PC-9 (cell line): ENCODE results near the gene LIMCH1. TPM values are rescaled to one million over a fixed set of nuclear protein-coding genes. Genes with fewer than 3 reads are reported as not detected.

Experiments used
- BruUV-seq: library from RNA; stranded (reverse); fragments of 400-500 nt; replicated peaks from 2 replicates; lab custom pipeline; 2021; lab: Mats Ljungman, UMichigan
- CTCF ChIA-PET: fragments of 300-600 bp; sonication (Branson Sonifier 250); formaldehyde crosslinking; loops from one replicate; lab custom pipeline; 2022; ENCODE audit warnings: antibody characterized with exemption; lab: Charles Lee
- POLR2A ChIA-PET: fragments of 300-600 bp; sonication (Branson Sonifier 250); formaldehyde crosslinking; loops from one replicate; lab custom pipeline; 2022; ENCODE audit warnings: antibody characterized with exemption; ENCODE audit not compliant: unreplicated experiment; lab: Charles Lee
- DNase-seq, 2 experiments: peaks; one replicate each; pipeline versions ENCODE4 v3.0.0 to v3.0.0-alpha.2; 2015 to 2022; ENCODE audit warnings: mixed read lengths in 1 of 2
- H2AFZ ChIP-seq: fragments of 200-600 bp; sonication (generic); 2 replicates; pipeline ENCODE4 v1.8.1; 2017; ENCODE audit warnings: antibody characterized with exemption
- H3F3A ChIP-seq: fragments of 200-600 bp; sonication (generic); 2 replicates; pipeline ENCODE4 v1.8.1; 2017; ENCODE audit warnings: antibody characterized with exemption, mild to moderate bottlenecking, low read depth; ENCODE audit not compliant: insufficient read depth
- H3K27ac ChIP-seq: fragments of 200-600 bp; sonication (generic); 2 replicates; pipeline ENCODE4 v1.6.1; 2016; ENCODE audit warnings: mixed run types
- H3K27me3 ChIP-seq: fragments of 200-600 bp; sonication (generic); 2 replicates; pipeline ENCODE4 v1.6.1; 2016; ENCODE audit warnings: low read depth, mixed run types; ENCODE audit not compliant: insufficient read depth
- H3K36me3 ChIP-seq: fragments of 200-600 bp; sonication (generic); 2 replicates; pipeline ENCODE4 v1.6.1; 2016; ENCODE audit warnings: low read depth, mixed run types
- H3K4me1 ChIP-seq: fragments of 200-600 bp; sonication (generic); replicated peaks from 2 replicates; pipeline ENCODE4 v1.6.1; 2016; ENCODE audit warnings: mixed run types; ENCODE audit not compliant: insufficient read depth
- H3K4me2 ChIP-seq: fragments of 200-600 bp; sonication (generic); 2 replicates; pipeline ENCODE4 v1.6.1; 2017; ENCODE audit warnings: mixed run types
- H3K4me3 ChIP-seq: fragments of 200-600 bp; sonication (generic); 2 replicates; pipeline ENCODE4 v1.6.1; 2016; ENCODE audit warnings: mixed run types
- H3K79me2 ChIP-seq: fragments of 200-600 bp; sonication (generic); 2 replicates; pipeline ENCODE4 v1.6.1; 2017; ENCODE audit warnings: low read depth, mixed run types
- H3K9me2 ChIP-seq: fragments of 200-600 bp; sonication (generic); 2 replicates; pipeline ENCODE4 v1.8.1; 2017; ENCODE audit warnings: mild to moderate bottlenecking; ENCODE audit not compliant: insufficient read depth
- H3K9me3 ChIP-seq: fragments of 200-600 bp; sonication (generic); 2 replicates; pipeline ENCODE4 v1.8.1; 2016; ENCODE audit warnings: low read depth; ENCODE audit not compliant: insufficient read depth
- H4K20me1 ChIP-seq: fragments of 200-600 bp; sonication (generic); 2 replicates; pipeline ENCODE4 v1.8.1; 2017; ENCODE audit not compliant: insufficient read depth
- CTCF ChIP-seq: fragments of 200-600 bp; sonication (generic); conservative IDR thresholded peaks from 2 replicates; pipeline ENCODE4 v1.6.1; 2017; ENCODE audit warnings: mixed run types, antibody characterized with exemption, mild to moderate bottlenecking, moderate library complexity
- EZH2 ChIP-seq: fragments of 200-600 bp; sonication (generic); IDR thresholded peaks from 2 replicates; pipeline ENCODE4 v1.8.0; 2017; ENCODE audit warnings: antibody characterized with exemption, low read depth
- intact Hi-C: fragments of 100-400 bp; cut with micrococcal nuclease; formaldehyde crosslinking; loops from one replicate; pipeline ENCODE4 v1.10.0; 2022; ENCODE audit not compliant: unreplicated experiment
- total RNA-seq: library from RNA; stranded (reverse); gene quantifications from 2 replicates; pipeline ENCODE4 v1.2.3, GENCODE V29; 2021

Gene LIMCH1
- total RNA-seq, 1 experiment from 2014 or later = 339 TPM

- BruUV-seq = no TSS peak
- Histone ChIP-seq H3K4me3 (no peak within 1 kb of the TSS), H3K9me3 (no peaks in the 10 kb centered on the region), H3F3A (no peaks in the 10 kb centered on the region), H4K20me1 (no peaks in the 10 kb centered on the region), H3K9me2 (no peaks in the 10 kb centered on the region), H3K36me3 (no peaks in the 10 kb centered on the region), H3K4me1 (no peaks in the 10 kb centered on the region), H3K27me3 (peaks cover 81% of the 10 kb centered on the region), H2AFZ (no peak within 1 kb of the TSS), H3K27ac (no peak within 1 kb of the TSS), H3K4me2 (no peak within 1 kb of the TSS), H3K79me2 (no peaks in the 10 kb centered on the region)
- DNase-seq = no peak
- TF ChIP-seq EZH2 (no peak), CTCF (no peak)
- CTCF ChIA-PET = no interaction called here
- POLR2A ChIA-PET = interaction anchor here (0.5 to 0.7 kb wide), 3 partner anchors 34 to 169 kb away, joined by 3 to 9 read pairs (median 7); no protein-coding TSS in a partner anchor
- intact Hi-C loops = no loop called here
These were observed 210.9 kb downstream of the LIMCH1 start, which contains the start of gene PHOX2B for GRCh38 chr4:41748571-41749475. Gene PHOX2B (minus strand): TSS chr4:41748725. CDS start chr4:41748610, 115 bp downstream.

- H3K79me2 ChIP-seq = no peaks in the 10 kb centered on the region
- H3K4me2 ChIP-seq = no peak overlapping the region
- H2AFZ ChIP-seq = no peak overlapping the region
- DNase-seq = no peak
- POLR2A ChIA-PET = interaction anchor here (0.7 kb wide), 1 partner anchor 168 kb away, joined by 7 read pairs; no protein-coding TSS in a partner anchor
- intact Hi-C loops = no loop called here
- no peak overlapping the region for H3K4me3 ChIP-seq
- CTCF ChIA-PET = no interaction called here
- H3K27ac ChIP-seq = no peak overlapping the region
- TF ChIP-seq EZH2 (no peak), CTCF (no peak)
- H3K36me3 ChIP-seq = no peaks in the 10 kb centered on the region
- peaks cover 83% of the 10 kb centered on the region for H3K27me3 ChIP-seq
- BruUV-seq = no TSS peak
- no peaks in the 10 kb centered on the region for H3K9me3 ChIP-seq
- H3K9me2 ChIP-seq = no peaks in the 10 kb centered on the region
- H4K20me1 ChIP-seq = no peaks in the 10 kb centered on the region
- no peaks in the 10 kb centered on the region for H3K4me1 ChIP-seq
- no peaks in the 10 kb centered on the region for H3F3A ChIP-seq
These were observed 211.7 kb downstream of the LIMCH1 start for GRCh38 chr4:41749631-41750039.

Other genes starting within 250 kb of the LIMCH1 start
- not detected in 2 replicates for gene PHOX2B, start 210.6 kb downstream of the LIMCH1 start, total RNA-seq